Loucy (cell line): ENCODE results near the gene PPP1R37.
A peak's percentile ranks its signal among the peaks of the same experiment; 100 is the strongest.

Source experiments
- H2AFZ ChIP-seq: fragments of 200-600 bp; sonication (generic); 2 replicates; pipeline ENCODE4 v1.6.0; 2016; ENCODE audit warnings: antibody characterized with exemption, mild to moderate bottlenecking, low read length, moderate library complexity
- H3F3A ChIP-seq: fragments of 200-600 bp; 2 replicates; pipeline ENCODE4 v1.6.0; 2016; ENCODE audit warnings: antibody characterized with exemption, low read depth, mild to moderate bottlenecking
- H3K27me3 ChIP-seq: fragments of 200-600 bp; sonication (generic); 2 replicates; pipeline ENCODE4 v1.6.1; 2014; ENCODE audit warnings: low read length, mild to moderate bottlenecking; ENCODE audit not compliant: insufficient read depth, poor library complexity, severe bottlenecking
- H3K36me3 ChIP-seq: fragments of 200-600 bp; sonication (generic); 2 replicates; pipeline ENCODE4 v1.6.1; 2016; ENCODE audit warnings: low read length; ENCODE audit not compliant: insufficient read depth
- H3K4me1 ChIP-seq: fragments of 200-600 bp; sonication (generic); 2 replicates; pipeline ENCODE4 v1.5.1; 2014; ENCODE audit warnings: low read length, mild to moderate bottlenecking; ENCODE audit not compliant: insufficient read depth, poor library complexity, severe bottlenecking
- H3K4me2 ChIP-seq: fragments of 200-600 bp; sonication (generic); 2 replicates; pipeline ENCODE4 v1.6.0; 2014; ENCODE audit warnings: antibody characterized with exemption, low read length, low read depth, mild to moderate bottlenecking; ENCODE audit not compliant: poor library complexity, severe bottlenecking
- H3K4me3 ChIP-seq: fragments of 200-600 bp; sonication (generic); 2 replicates; pipeline ENCODE4 v1.5.1; 2014; ENCODE audit warnings: low read length, mild to moderate bottlenecking, mixed read lengths; ENCODE audit not compliant: poor library complexity, severe bottlenecking
- H3K79me2 ChIP-seq: fragments of 200-600 bp; sonication (generic); 2 replicates; pipeline ENCODE4 v1.6.1; 2014; ENCODE audit warnings: low read length; ENCODE audit not compliant: insufficient read depth
- H3K9ac ChIP-seq: fragments of 200-600 bp; sonication (generic); 2 replicates; pipeline ENCODE4 v1.6.0; 2014; ENCODE audit warnings: mild to moderate bottlenecking, low read depth, low read length, moderate library complexity; ENCODE audit not compliant: poor library complexity, severe bottlenecking
- H3K9me2 ChIP-seq: fragments of 200-600 bp; sonication (generic); replicated peaks from 2 replicates; pipeline ENCODE4 v1.6.1; 2016; ENCODE audit warnings: low read depth, low read length, mixed read lengths
- H3K9me3 ChIP-seq: fragments of 200-600 bp; sonication (generic); 2 replicates; pipeline ENCODE4 v1.6.1; 2014; ENCODE audit warnings: mild to moderate bottlenecking, antibody characterized with exemption, low read length, low read depth; ENCODE audit not compliant: insufficient read depth
- H4K20me1 ChIP-seq: fragments of 200-600 bp; sonication (generic); 2 replicates; pipeline ENCODE4 v1.6.0; 2014; ENCODE audit warnings: antibody characterized with exemption, low read length, mild to moderate bottlenecking; ENCODE audit not compliant: insufficient read depth, poor library complexity, severe bottlenecking
- EZH2phosphoT487 ChIP-seq: fragments of 200-600 bp; IDR thresholded peaks from 2 replicates; pipeline ENCODE4 v1.6.1; 2018; ENCODE audit warnings: antibody characterized with exemption, mild to moderate bottlenecking, moderate library complexity, borderline replicate concordance
- TF ChIP-seq, protein P1 (sequence below): fragments of 200-600 bp; sonication (generic); conservative IDR thresholded peaks from 2 replicates; pipeline ENCODE4 v1.5.1; 2014; ENCODE audit warnings: mild to moderate bottlenecking, antibody characterized with exemption, low read length

PPP1R37 gene

DNA sequence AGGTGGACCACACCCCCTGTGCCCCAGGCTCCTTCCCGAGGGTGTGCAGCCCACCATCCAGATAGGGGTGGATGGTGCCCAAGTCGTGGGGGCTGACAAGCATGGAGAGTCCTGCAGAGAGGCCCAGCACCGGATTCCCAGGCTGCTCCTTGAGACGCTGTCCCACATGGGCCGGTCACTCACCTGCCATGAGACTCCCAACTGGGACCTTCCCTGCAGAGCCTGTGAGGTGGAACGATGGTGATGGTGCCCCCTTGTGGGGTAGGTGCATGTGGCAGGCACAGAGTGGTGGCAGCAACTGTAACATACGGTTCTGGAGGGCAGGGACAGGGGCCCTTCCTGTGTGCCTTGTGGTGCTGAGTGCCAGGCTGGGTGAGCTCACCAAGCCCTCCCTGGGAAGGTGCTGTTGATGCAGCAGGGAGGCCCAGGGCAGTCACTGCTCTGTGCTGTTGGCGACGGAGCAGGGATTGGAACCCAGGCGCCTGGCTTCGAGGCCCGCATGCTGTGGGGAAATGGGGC is 33.1 kb downstream of the PPP1R37 start:
- no peaks in the 10 kb centered on the region for H3K9me3 ChIP-seq
- peaks cover 58% of the 10 kb centered on the region for H3K79me2 ChIP-seq
- no peak overlapping the region for H3K9ac ChIP-seq
- H3K4me3 ChIP-seq, result no peak overlapping the region
- no peaks in the 10 kb centered on the region for H3F3A ChIP-seq
- no peaks in the 10 kb centered on the region for H3K4me1 ChIP-seq
- no peaks in the 10 kb centered on the region for H3K27me3 ChIP-seq
- peaks cover 11% of the 10 kb centered on the region for H4K20me1 ChIP-seq
- no peaks in the 10 kb centered on the region for H3K9me2 ChIP-seq
- H2AFZ ChIP-seq, result no peak overlapping the region
- H3K4me2 ChIP-seq, result no peak overlapping the region
- TF ChIP-seq, protein P1, sequence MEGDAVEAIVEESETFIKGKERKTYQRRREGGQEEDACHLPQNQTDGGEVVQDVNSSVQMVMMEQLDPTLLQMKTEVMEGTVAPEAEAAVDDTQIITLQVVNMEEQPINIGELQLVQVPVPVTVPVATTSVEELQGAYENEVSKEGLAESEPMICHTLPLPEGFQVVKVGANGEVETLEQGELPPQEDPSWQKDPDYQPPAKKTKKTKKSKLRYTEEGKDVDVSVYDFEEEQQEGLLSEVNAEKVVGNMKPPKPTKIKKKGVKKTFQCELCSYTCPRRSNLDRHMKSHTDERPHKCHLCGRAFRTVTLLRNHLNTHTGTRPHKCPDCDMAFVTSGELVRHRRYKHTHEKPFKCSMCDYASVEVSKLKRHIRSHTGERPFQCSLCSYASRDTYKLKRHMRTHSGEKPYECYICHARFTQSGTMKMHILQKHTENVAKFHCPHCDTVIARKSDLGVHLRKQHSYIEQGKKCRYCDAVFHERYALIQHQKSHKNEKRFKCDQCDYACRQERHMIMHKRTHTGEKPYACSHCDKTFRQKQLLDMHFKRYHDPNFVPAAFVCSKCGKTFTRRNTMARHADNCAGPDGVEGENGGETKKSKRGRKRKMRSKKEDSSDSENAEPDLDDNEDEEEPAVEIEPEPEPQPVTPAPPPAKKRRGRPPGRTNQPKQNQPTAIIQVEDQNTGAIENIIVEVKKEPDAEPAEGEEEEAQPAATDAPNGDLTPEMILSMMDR, result peak; percentile 84
- no peak for TF ChIP-seq EZH2phosphoT487
- H3K36me3 ChIP-seq, result no peaks in the 10 kb centered on the region; the same call in 1 of the 2 replicates

DNA sequence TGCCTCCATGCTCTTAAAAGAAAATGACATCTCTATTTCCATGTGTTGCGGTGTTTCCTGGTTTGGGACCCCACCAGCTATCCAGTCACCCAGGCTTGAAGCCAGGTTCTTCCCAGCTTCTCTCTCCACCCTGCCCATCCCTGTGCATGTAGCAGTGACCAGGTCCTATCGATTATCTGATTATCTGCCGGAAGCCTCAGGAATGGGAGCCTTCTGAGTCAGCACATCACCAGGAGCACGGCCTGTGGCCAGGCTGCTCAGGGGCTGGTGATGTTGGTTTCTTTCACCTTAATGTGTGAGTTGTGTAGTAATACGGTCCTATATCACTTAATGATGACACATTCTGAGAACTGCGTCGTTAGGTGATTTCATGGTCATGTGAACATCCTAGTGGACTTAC is 33.7 kb downstream of the PPP1R37 start:
- H3K9me2 ChIP-seq, result no peaks in the 10 kb centered on the region
- no peak overlapping the region for H3K4me2 ChIP-seq
- no peaks in the 10 kb centered on the region for H3F3A ChIP-seq
- H3K9ac ChIP-seq, result no peak overlapping the region
- no peaks in the 10 kb centered on the region for H3K9me3 ChIP-seq
- no peak for TF ChIP-seq EZH2phosphoT487
- TF ChIP-seq, protein P1, result no peak
- peaks cover 8% of the 10 kb centered on the region for H4K20me1 ChIP-seq
- no peaks in the 10 kb centered on the region; the same call in 1 of the 2 replicates for H3K36me3 ChIP-seq
- H3K79me2 ChIP-seq, result peaks cover 55% of the 10 kb centered on the region
- no peaks in the 10 kb centered on the region for H3K4me1 ChIP-seq
- H2AFZ ChIP-seq, result no peak overlapping the region
- H3K27me3 ChIP-seq, result no peaks in the 10 kb centered on the region
- no peak overlapping the region for H3K4me3 ChIP-seq

DNA sequence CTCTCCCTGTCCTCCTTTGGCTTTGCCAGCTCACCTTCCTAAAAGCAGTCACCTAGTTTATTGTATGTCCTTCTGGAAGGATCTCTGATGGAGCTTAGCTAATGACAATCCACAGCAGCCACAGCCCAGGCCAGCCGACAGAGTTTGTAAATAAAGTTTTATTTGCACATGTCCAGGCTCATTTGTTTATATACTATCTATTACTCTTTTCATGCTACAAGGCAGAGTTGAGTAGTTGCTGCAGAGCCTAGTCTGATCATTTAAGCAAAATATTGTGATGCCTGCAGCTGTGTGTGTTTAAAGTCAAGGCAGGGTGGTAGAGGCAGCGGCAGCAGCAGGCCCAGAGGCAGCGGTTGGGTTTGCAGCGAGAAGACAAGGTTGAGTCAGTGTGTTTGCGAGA is 35.2 kb downstream of the PPP1R37 start:
- Histone ChIP-seq H3K27me3 (no peaks in the 10 kb centered on the region), H3K9me2 (no peaks in the 10 kb centered on the region), H3K4me1 (no peaks in the 10 kb centered on the region), H4K20me1 (peaks cover 7% of the 10 kb centered on the region), H3F3A (no peaks in the 10 kb centered on the region), H3K9ac (no peak overlapping the region), H2AFZ (no peak overlapping the region), H3K9me3 (no peaks in the 10 kb centered on the region), H3K4me2 (no peak overlapping the region), H3K79me2 (peaks cover 43% of the 10 kb centered on the region), H3K36me3 (no peaks in the 10 kb centered on the region; the same call in 1 of the 2 replicates), H3K4me3 (no peak overlapping the region)
- TF ChIP-seq, protein P1, result no peak
- TF ChIP-seq EZH2phosphoT487, result no peak
